ENCODE data around the gene HDLBP.
"Not testable (repeated sequence)": the region's sequence is repeated elsewhere in the genome, so short reads cannot be mapped to it uniquely, and the experiment has no call there.

The HDLBP gene

GRCh38 chr2:241308832-241309500, 6.5 kb downstream of the HDLBP start:
- no peak for DNase-seq (ENCODE audit: low read depth, low spot score)

DNA sequence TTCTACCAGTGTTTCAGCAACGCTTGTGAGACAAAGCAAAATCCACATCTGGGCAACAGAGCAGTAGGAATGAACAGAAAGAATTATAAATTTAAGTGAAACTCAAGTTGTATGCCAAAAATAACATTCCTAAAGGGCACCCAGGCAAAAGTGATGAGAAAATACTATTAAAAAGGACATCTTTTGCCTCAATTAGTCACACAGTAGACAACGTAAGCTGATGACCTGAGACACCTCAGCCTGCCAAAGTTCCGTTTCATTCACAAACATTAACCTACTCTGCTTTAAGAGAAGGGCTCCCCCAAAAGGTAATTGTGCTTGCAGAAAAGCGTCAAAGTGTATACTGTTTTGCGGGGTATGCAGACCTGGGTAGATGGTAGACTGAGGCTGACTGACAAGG, 7.2 kb downstream of the HDLBP start:
- no peak for DNase-seq (ENCODE audit: low read depth, low spot score)

- no peak for DNase-seq (ENCODE audit: low read depth, low spot score)
Observed at GRCh38 chr2:241307055-241307454, 8.4 kb downstream of the HDLBP start.

- DNase-seq (ENCODE audit: low read depth, low spot score): no peak
Observed at GRCh38 chr2:241304039-241304670, 11.3 kb downstream of the HDLBP start.

DNA sequence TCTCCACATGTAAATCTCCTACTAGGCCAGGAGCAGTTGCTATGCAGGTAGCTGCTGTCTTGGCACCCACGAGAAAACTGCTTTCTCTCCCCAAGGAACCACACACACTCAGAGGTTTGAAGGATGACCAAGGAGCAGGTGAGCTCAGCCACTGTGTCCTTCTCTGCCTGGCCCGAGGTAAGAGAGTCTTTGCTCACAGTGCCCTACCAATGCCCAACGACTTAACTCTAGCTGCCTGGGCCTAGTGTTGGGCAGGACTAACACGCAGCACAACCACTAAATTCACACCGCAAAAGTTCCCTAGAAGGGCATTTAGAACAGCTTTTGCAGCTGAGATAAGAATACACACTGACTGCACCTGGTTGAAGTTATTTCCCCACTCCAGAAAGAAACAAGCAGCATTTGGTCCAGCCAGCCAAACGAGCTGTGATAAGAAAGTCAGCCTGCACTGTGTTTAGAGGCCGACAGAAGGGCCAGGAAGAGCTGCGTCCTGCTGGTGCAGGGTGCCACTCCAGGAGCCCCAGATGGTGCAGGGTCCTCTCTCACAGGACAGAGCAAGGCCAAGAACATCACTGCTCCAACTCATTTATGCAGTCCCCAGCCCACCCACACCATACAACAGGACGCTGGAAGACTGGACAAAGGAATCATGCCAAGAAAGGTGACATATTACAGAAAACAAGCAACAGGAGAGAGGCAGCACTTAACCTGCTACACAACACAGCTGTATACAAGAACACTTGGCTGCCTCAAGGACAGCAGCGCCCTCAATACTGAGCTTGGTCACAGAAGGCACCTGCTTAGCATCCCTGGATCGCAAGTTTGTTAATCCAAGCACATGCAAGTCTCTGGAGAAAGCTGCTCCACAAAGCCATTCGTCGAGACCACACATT, 12.5 kb downstream of the HDLBP start:
- DNase-seq (ENCODE audit: low read depth, low spot score): no peak

DNA sequence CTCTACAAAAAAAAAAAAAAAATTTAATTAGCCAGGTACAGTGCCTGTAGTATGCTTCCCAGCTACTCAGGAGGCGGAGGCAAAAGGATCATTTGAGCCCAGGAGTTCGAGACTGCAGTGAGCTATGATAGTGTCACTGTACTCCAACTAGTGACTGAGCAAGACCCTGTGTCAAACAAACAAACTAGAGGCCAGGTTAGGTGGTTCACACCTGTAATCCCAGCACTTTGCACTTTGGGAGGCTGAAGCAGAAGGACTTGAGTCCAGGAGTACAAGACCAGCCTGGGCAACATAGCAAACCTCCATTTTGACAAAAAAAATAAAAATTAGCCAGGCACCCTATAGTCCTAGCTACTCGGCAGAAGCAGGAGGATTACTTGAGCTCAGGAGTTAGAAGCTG, 13.4 kb downstream of the HDLBP start:
- DNase-seq (ENCODE audit: low read depth, low spot score): no peak

GRCh38 chr2:241300000-241300399, 15.5 kb downstream of the HDLBP start:
- DNase-seq (ENCODE audit: low read depth, low spot score): no peak

DNA sequence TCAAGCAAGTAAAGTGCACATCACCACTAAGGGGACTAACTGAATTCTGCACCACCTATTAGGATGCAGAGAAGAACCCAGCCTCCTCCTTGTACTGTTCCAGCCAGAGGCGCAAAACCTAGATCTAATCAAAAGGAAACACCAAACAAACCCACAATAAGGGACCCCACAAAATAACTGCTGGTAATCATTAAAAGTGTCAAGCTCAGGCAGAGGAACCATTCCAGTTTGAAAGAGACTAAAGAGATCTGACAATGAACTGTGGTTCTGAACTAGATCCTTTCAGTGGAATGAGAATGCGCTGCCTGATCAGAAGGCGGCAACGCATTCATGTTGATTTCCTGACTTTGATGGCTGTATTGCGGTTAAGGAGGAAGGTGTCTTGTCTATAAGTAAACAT, 16.8 kb downstream of the HDLBP start:
- DNase-seq (ENCODE audit: low read depth, low spot score): no peak

DNA sequence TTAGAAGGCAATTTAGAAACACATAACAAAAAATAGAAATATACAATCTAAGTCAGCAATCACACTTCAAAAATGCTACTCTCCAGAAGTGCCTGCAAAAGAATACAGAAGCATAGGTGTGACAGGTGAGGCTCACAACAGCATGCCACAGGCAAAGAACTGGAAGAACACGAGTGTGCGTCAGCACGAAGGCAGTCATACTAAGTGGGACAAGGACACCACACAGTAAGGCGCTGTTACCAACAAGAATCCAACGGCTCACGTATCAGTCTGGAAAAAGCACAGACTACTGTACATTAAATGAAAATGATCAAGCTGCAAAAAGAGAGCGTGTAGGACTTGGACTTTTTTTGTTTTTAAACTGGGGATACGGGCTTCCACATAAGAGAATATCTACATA, 18.7 kb downstream of the HDLBP start:
- DNase-seq (ENCODE audit: low read depth, low spot score): no peak

GRCh38 chr2:241295326-241296095, 20.0 kb downstream of the HDLBP start:
- DNase-seq (ENCODE audit: low read depth, low spot score): no peak

GRCh38 chr2:241293378-241293797, 22.1 kb downstream of the HDLBP start:
- not testable (repeated sequence) for DNase-seq (ENCODE audit: low read depth, low spot score)

- no peak for DNase-seq (ENCODE audit: low read depth, low spot score)
Observed at GRCh38 chr2:241291977-241292376, 23.5 kb downstream of the HDLBP start.

- no peak for DNase-seq (ENCODE audit: low read depth, low spot score)
Observed at GRCh38 chr2:241291153-241291552, 24.3 kb downstream of the HDLBP start.

DNA sequence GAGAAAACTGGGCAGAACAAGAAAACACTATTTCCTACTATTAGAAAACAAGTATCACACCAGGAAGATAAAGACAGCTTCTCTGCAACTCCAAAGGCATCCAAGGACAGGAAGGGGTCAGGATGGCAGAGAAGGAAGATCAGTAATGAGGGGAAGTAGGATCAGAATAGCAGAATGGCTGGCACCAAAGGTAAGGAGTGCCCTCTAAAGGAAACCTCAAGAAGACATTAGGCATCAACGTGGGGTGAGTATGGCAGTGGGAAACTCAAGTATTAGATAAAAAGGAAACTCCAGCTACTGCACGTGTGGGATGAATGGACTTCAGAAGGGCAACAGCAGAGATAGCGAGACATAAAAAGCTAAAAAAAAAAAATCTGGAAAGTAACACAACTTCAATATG, 25.9 kb downstream of the HDLBP start:
- no peak for DNase-seq (ENCODE audit: low read depth, low spot score)

DNA sequence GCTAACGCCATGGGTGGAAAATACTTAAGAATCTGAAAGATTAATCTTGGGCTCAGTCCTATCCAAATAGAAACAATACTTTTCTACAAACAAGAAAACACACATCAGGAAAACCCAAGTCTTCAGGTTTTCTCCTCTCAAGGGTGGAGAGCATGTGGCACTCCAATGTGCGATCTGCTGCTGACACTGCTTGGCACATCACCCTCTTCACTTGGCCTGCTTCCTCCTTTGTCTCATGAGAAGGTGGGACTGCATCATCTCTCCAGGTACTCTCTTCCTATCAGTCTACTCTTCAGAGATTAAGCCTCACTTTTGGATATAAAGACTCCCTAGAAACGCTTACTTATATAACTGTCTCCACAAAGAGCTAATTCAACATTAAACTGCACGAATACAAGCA, 26.4 kb downstream of the HDLBP start:
- DNase-seq (ENCODE audit: low read depth, low spot score): no peak

DNA sequence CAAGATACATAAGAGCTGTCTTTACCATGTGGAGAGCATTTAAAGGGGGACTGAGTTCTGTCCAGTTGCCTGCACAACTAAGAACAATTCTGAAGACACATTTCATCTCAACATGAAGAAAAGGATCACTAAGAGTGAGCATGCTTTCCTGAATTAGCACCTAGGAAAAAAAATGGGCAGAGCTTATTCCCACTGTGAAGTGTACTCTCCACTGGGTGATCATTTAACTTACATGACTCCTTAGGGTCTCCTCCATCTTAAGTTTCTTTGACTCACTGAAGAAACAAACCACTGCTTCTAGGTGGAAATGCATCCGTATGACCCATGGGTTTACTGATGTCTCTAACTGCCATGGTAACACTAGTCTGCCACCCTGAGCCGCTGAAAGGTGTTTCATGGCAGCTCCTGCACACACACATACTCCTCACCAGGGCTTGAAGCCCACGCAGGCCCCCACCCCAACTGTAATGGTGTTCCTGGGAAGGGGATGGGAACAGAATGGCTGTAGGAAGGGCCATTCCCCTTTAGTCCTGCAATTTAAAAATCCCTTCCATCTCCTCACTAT, 27.1 kb downstream of the HDLBP start:
- DNase-seq (ENCODE audit: low read depth, low spot score): no peak

DNA sequence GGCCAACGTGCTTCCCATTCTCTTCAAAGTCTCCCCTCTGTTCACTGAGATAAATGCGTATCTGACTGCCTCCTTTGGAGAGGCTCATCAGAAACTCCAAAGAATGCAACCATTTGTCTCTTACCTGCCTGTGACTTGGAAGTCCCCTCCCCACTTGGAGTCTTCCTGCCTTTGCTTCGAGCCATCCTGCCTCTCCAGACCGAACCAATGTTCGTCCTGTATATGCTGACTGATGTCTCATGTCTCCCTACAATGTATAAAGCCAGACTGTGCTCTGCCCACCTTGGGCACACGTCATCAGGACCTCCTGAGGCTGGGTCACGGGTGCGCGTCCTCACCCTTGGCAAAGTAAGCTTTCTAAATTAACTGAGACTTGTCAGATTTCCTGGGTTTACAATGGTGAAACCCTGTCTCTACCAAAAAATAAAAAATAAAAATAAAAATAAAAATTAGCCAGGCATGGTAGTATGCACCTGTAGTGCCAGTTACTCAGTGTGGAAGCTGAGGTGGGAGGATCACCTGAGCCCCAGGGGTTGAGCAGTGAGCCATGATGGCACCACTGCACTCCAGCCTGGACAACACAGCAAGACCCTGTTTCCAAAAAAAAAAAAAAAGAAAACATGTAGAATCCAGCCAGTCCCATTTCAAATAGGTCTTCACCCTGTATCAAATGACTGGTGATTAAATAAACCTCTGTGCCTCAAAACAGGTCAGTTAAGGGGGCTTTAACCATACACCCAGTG, 29.0 kb downstream of the HDLBP start:
- no peak for DNase-seq (ENCODE audit: low read depth, low spot score)

GRCh38 chr2:241285596-241285995, 29.9 kb downstream of the HDLBP start:
- DNase-seq (ENCODE audit: low read depth, low spot score): no peak

GRCh38 chr2:241282555-241282954, 32.9 kb downstream of the HDLBP start:
- DNase-seq (ENCODE audit: low read depth, low spot score): no peak

- DNase-seq (ENCODE audit: low read depth, low spot score): no peak
Observed at GRCh38 chr2:241280291-241280690, 35.2 kb downstream of the HDLBP start.

- DNase-seq (ENCODE audit: low read depth, low spot score): no peak
Observed at GRCh38 chr2:241279828-241280227, 35.6 kb downstream of the HDLBP start.

Measured in ELF-1 (cell line).